HepG2 (cell line): ENCODE measurements around the gene ANKDD1A. TPM values are rescaled to one million over a fixed set of nuclear protein-coding genes. Genes with fewer than 3 reads are reported as not detected.

Experiments used
- FOXK1 ChIP-seq: sonication (generic); formaldehyde crosslinking; IDR thresholded peaks from 2 replicates; pipeline ENCODE4 v1.4.0; 2020; ENCODE audit warnings: low read depth, missing genetic modification reagents, borderline replicate concordance
- FOXK2 ChIP-seq: fragments of 450-650 bp; IDR thresholded peaks from 2 replicates; pipeline ENCODE4 v1.6.1; 2016
- GABPA ChIP-seq, 2 experiments: IDR thresholded peaks; 2 replicates each; pipeline ENCODE4 v1.6.1; 2011 to 2016; ENCODE audit warnings: low read depth in 2 of 2, low read length in 1 of 2, missing biosample characterization in 1 of 2, missing genetic modification characterization in 1 of 2
- GATA4 ChIP-seq: sonication (generic); IDR thresholded peaks from 2 replicates; pipeline ENCODE4 v1.6.1; 2016; ENCODE audit warnings: antibody characterized with exemption, low read depth, borderline replicate concordance
- GLI4 ChIP-seq: sonication (generic); formaldehyde crosslinking; IDR thresholded peaks from 2 replicates; pipeline ENCODE4 v1.5.1; 2020; ENCODE audit warnings: missing genetic modification reagents, mild to moderate bottlenecking, moderate library complexity, borderline replicate concordance
- GPN1 ChIP-seq: sonication (generic); formaldehyde crosslinking; IDR thresholded peaks from 2 replicates; pipeline ENCODE4 v1.5.1; 2020; ENCODE audit warnings: missing genetic modification reagents, borderline replicate concordance
- HDAC2 ChIP-seq: sonication (generic); formaldehyde crosslinking; IDR thresholded peaks from 2 replicates; pipeline ENCODE4 v1.4.0; 2020; ENCODE audit warnings: missing genetic modification reagents
- HMG20B ChIP-seq: conservative IDR thresholded peaks from 2 replicates; pipeline ENCODE4 v1.6.1; 2016; ENCODE audit warnings: missing genetic modification reagents, missing compliant biosample characterization
- HMGA1 ChIP-seq: sonication (generic); formaldehyde crosslinking; conservative IDR thresholded peaks from 2 replicates; pipeline ENCODE4 v1.4.0; 2020; ENCODE audit warnings: missing genetic modification reagents
- HOXA5 ChIP-seq: sonication (generic); formaldehyde crosslinking; IDR thresholded peaks from 2 replicates; pipeline ENCODE4 v1.4.0; 2020; ENCODE audit warnings: missing genetic modification reagents
- HOXD1 ChIP-seq: sonication (generic); formaldehyde crosslinking; IDR thresholded peaks from 2 replicates; pipeline ENCODE4 v1.5.0; 2020; ENCODE audit warnings: missing genetic modification reagents
- JDP2 ChIP-seq: sonication (generic); formaldehyde crosslinking; IDR thresholded peaks from 2 replicates; pipeline ENCODE4 v1.8.1; 2022; ENCODE audit warnings: missing genetic modification reagents, borderline replicate concordance
- MYC ChIP-seq: sonication (generic); formaldehyde crosslinking; IDR thresholded peaks from 2 replicates; pipeline ENCODE4 v1.9.0; 2021; ENCODE audit warnings: missing genetic modification reagents, borderline replicate concordance
- NBN ChIP-seq: fragments of 450-650 bp; conservative IDR thresholded peaks from 2 replicates; pipeline ENCODE4 v1.6.1; 2017
- NFE2 ChIP-seq: sonication (generic); formaldehyde crosslinking; IDR thresholded peaks from 2 replicates; pipeline ENCODE4 v1.4.0; 2020; ENCODE audit warnings: missing genetic modification reagents
- PHF8 ChIP-seq: sonication (generic); formaldehyde crosslinking; IDR thresholded peaks from 2 replicates; pipeline ENCODE4 v1.5.0; 2020; ENCODE audit warnings: missing genetic modification reagents
- RARA ChIP-seq: IDR thresholded peaks from 2 replicates; pipeline ENCODE4 v1.6.1; 2016; ENCODE audit warnings: missing genetic modification reagents, missing compliant biosample characterization
- SIN3B ChIP-seq: fragments of 150-350 bp; IDR thresholded peaks from 2 replicates; pipeline ENCODE4 v1.6.1; 2014; ENCODE audit warnings: low read length
- SP4 ChIP-seq: sonication (generic); formaldehyde crosslinking; IDR thresholded peaks from 2 replicates; pipeline ENCODE4 v1.8.1; 2023; ENCODE audit warnings: mild to moderate bottlenecking, missing genetic modification reagents
- SRSF4 ChIP-seq: fragments of 200-400 bp; formaldehyde crosslinking; IDR thresholded peaks from one replicate; pipeline ENCODE4 v1.6.1; 2018; ENCODE audit warnings: mild to moderate bottlenecking, low read depth, low read length, moderate library complexity; ENCODE audit not compliant: poor library complexity, severe bottlenecking
- ZNF414 ChIP-seq: sonication (generic); formaldehyde crosslinking; IDR thresholded peaks from 2 replicates; pipeline ENCODE4 v1.5.0; 2020; ENCODE audit warnings: missing genetic modification reagents
- ZNF484 ChIP-seq: sonication (generic); formaldehyde crosslinking; IDR thresholded peaks from 2 replicates; pipeline ENCODE4 v1.5.1; 2020; ENCODE audit warnings: mild to moderate bottlenecking, low read depth, missing genetic modification reagents, borderline replicate concordance
- ZNF652 ChIP-seq: IDR thresholded peaks from 2 replicates; pipeline ENCODE4 v1.6.1; 2016; ENCODE audit warnings: low read depth, borderline replicate concordance
- polyA plus RNA-seq, 8 experiments: library from polyadenylated mRNA; depleted of rRNA in 3 of 8; stranded (reverse) in 7 of 8; unstranded in 1 of 8; fragments of >200 nt; fragmentation: Illumina TruSeq in 4 of 8; extraction: Trizol in 4 of 8; gene quantifications; 2 replicates each; pipeline versions ENCODE4 v1.2.1 to v1.2.3, GENCODE V29; 2011 to 2016; ENCODE audit warnings: low read depth in 4 of 8, missing spikeins in 1 of 8, mixed read lengths in 1 of 8; ENCODE audit not compliant: insufficient read depth in 1 of 8
- total RNA-seq, 5 experiments: library from RNA; depleted of rRNA; stranded (reverse); fragments of >200 nt; fragmentation: Illumina TruSeq; extraction: Trizol; gene quantifications; 2 replicates each; pipeline ENCODE4 v1.2.3, GENCODE V29; 2016; ENCODE audit warnings: low read depth in 1 of 5
- TF ChIP-seq, protein P1 (sequence below): sonication (generic); formaldehyde crosslinking; IDR thresholded peaks from 2 replicates; pipeline ENCODE4 v1.4.0; 2020; ENCODE audit warnings: missing genetic modification reagents, borderline replicate concordance
- TF ChIP-seq, protein P2 (sequence below), 2 experiments: fragments of 450-650 bp in 1 of 2; sonication (generic) in 1 of 2; formaldehyde crosslinking; IDR thresholded peaks; 2 replicates each; pipeline versions ENCODE4 v1.5.0 to v1.8.0; 2020 to 2022; ENCODE audit warnings: mild to moderate bottlenecking in 1 of 2, missing genetic modification reagents in 1 of 2
- TF ChIP-seq, protein P3 (sequence below): sonication (generic); formaldehyde crosslinking; IDR thresholded peaks from 2 replicates; pipeline ENCODE4 v1.4.0; 2020; ENCODE audit warnings: missing genetic modification reagents
- TF ChIP-seq, protein P4 (sequence below): sonication (generic); formaldehyde crosslinking; IDR thresholded peaks from 2 replicates; pipeline ENCODE4 v1.4.0; 2020; ENCODE audit warnings: missing genetic modification reagents, borderline replicate concordance

The ANKDD1A gene
- total and polyA plus RNA-seq, 2 of the 13 experiments (the other 11 are each of a cell fraction or from before 2014, with no cell fraction given) = 0.11 to 0.48 TPM

DNA sequence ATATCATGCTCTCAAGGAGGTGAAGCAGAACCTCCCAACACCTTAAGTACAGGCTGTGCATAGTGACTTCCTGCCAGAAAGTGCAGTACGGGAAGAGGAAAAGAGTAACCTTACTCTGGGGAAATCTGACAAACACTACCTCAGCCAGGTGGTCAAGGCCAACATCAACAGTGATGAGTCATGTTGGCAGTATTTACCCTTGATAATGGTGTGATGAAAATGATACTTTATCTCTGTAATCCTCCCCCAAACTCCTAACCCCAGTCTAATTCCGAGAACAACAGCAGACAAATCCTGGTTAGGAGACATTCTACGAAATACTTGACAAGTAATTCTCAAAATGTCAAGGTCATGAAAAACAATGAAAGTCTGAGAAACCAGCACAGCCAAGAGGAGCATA lies 26.5 kb downstream of the ANKDD1A start (continued):
- TF ChIP-seq FOXK1 = peak; percentile 29; the same call in 1 of the 2 replicates
- peak; percentile 87 for TF ChIP-seq RARA (CRISPR knock-in tag)
- TF ChIP-seq, protein P1, sequence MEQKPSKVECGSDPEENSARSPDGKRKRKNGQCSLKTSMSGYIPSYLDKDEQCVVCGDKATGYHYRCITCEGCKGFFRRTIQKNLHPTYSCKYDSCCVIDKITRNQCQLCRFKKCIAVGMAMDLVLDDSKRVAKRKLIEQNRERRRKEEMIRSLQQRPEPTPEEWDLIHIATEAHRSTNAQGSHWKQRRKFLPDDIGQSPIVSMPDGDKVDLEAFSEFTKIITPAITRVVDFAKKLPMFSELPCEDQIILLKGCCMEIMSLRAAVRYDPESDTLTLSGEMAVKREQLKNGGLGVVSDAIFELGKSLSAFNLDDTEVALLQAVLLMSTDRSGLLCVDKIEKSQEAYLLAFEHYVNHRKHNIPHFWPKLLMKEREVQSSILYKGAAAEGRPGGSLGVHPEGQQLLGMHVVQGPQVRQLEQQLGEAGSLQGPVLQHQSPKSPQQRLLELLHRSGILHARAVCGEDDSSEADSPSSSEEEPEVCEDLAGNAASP (CRISPR knock-in tag) = peak; percentile 85; the same call in 1 of the 2 replicates
- TF ChIP-seq ZNF652 (CRISPR knock-in tag) = no peak
- TF ChIP-seq FOXK2 = no peak
- no peak for TF ChIP-seq NFE2 (CRISPR knock-in tag)
- no peak for TF ChIP-seq MYC (CRISPR knock-in tag)
- TF ChIP-seq, protein P2, sequence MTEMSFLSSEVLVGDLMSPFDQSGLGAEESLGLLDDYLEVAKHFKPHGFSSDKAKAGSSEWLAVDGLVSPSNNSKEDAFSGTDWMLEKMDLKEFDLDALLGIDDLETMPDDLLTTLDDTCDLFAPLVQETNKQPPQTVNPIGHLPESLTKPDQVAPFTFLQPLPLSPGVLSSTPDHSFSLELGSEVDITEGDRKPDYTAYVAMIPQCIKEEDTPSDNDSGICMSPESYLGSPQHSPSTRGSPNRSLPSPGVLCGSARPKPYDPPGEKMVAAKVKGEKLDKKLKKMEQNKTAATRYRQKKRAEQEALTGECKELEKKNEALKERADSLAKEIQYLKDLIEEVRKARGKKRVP (CRISPR knock-in tag; IDR thresholded peaks at IDR 0.05) = peak in 1 of 2 experiments; percentile 49; a peak in 2 of 4 replicates
- no peak for TF ChIP-seq HOXD1 (CRISPR knock-in tag)
- TF ChIP-seq SIN3B = no peak
- TF ChIP-seq HOXA5 = no peak
- TF ChIP-seq SP4 (CRISPR knock-in tag) = no peak
- no peak for TF ChIP-seq SRSF4
- TF ChIP-seq GABPA (IDR thresholded peaks at IDR 0.05; ENCODE audit: low read depth, low read length) = no peak
- no peak for TF ChIP-seq GABPA (CRISPR knock-in tag; IDR thresholded peaks at IDR 0.05; ENCODE audit: low read depth)
- TF ChIP-seq ZNF484 (CRISPR knock-in tag) = no peak
- no peak for TF ChIP-seq GLI4
- TF ChIP-seq HMG20B (CRISPR knock-in tag) = no peak
- TF ChIP-seq ZNF414 (CRISPR knock-in tag) = no peak
- no peak for TF ChIP-seq PHF8
- TF ChIP-seq, protein P3, sequence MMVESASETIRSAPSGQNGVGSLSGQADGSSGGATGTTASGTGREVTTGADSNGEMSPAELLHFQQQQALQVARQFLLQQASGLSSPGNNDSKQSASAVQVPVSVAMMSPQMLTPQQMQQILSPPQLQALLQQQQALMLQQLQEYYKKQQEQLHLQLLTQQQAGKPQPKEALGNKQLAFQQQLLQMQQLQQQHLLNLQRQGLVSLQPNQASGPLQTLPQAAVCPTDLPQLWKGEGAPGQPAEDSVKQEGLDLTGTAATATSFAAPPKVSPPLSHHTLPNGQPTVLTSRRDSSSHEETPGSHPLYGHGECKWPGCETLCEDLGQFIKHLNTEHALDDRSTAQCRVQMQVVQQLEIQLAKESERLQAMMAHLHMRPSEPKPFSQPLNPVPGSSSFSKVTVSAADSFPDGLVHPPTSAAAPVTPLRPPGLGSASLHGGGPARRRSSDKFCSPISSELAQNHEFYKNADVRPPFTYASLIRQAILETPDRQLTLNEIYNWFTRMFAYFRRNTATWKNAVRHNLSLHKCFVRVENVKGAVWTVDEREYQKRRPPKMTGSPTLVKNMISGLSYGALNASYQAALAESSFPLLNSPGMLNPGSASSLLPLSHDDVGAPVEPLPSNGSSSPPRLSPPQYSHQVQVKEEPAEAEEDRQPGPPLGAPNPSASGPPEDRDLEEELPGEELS (CRISPR knock-in tag) = peak; percentile 34; the same call in 1 of the 2 replicates
- no peak for TF ChIP-seq HMGA1 (CRISPR knock-in tag)
- no peak for TF ChIP-seq GATA4
- 0 out of 2 replicates have a peak, but pooled peaks have one; percentile 35 for TF ChIP-seq HDAC2 (CRISPR knock-in tag)
- TF ChIP-seq, protein P4, sequence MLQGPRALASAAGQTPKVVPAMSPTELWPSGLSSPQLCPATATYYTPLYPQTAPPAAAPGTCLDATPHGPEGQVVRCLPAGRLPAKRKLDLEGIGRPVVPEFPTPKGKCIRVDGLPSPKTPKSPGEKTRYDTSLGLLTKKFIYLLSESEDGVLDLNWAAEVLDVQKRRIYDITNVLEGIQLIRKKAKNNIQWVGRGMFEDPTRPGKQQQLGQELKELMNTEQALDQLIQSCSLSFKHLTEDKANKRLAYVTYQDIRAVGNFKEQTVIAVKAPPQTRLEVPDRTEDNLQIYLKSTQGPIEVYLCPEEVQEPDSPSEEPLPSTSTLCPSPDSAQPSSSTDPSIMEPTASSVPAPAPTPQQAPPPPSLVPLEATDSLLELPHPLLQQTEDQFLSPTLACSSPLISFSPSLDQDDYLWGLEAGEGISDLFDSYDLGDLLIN (CRISPR knock-in tag) = no peak
- no peak for TF ChIP-seq GPN1
- no peak for TF ChIP-seq JDP2
- no peak for TF ChIP-seq NBN
